Kidney epithelial cell (primary cell): ENCODE data around the gene RPS14. TPM values are rescaled to one million over a fixed set of nuclear protein-coding genes. Genes with fewer than 3 reads are reported as not detected.
A peak's percentile ranks its signal among the peaks of the same experiment; 100 is the strongest.

Experiments used
- DNase-seq: peaks from one replicate; pipeline ENCODE4 v3.0.0-alpha.2; 2010; ENCODE audit warnings: low read depth
- H3K27me3 ChIP-seq: 2 replicates; pipeline ENCODE4 v1.6.0; 2011; ENCODE audit warnings: low read length; ENCODE audit not compliant: control insufficient read depth, insufficient read depth
- H3K36me3 ChIP-seq: 2 replicates; pipeline ENCODE4 v1.5.1; 2011; ENCODE audit warnings: low read length; ENCODE audit not compliant: control insufficient read depth, insufficient read depth
- H3K4me3 ChIP-seq: 2 replicates; pipeline ENCODE4 v1.5.1; 2011; ENCODE audit warnings: low read depth, mild to moderate bottlenecking, control low read depth, low read length
- CTCF ChIP-seq: IDR thresholded peaks from 2 replicates; pipeline ENCODE4 v1.5.1; 2011; ENCODE audit warnings: mild to moderate bottlenecking, moderate library complexity, low read length, control low read depth, inconsistent platforms; ENCODE audit not compliant: insufficient read depth, poor library complexity, severe bottlenecking
- total RNA-seq: library from RNA; depleted of rRNA; stranded (reverse); fragments of >200 nt; gene quantifications from 2 replicates; pipeline ENCODE4 v1.2.3, GENCODE V29; 2015

Gene RPS14
- total RNA-seq, 1 donor from 2014 or later = 3,855 TPM

- DNase-seq = no peak
- no peak for TF ChIP-seq CTCF
- Histone ChIP-seq H3K4me3 (no peak overlapping the region), H3K36me3 (peaks cover under 1% of the 10 kb centered on the region), H3K27me3 (no peaks in the 10 kb centered on the region)
Measured at GRCh38 chr5:150451594-150451993, 2.1 kb upstream of the RPS14 start.

GRCh38 chr5:150448952-150449516 is 505 bp downstream of the RPS14 start:
- H3K4me3 ChIP-seq = peak overlapping the region; percentile 81
- TF ChIP-seq CTCF = no peak
- no peak for DNase-seq
- H3K36me3 ChIP-seq = peaks cover 6% of the 10 kb centered on the region
- no peaks in the 10 kb centered on the region for H3K27me3 ChIP-seq

DNA sequence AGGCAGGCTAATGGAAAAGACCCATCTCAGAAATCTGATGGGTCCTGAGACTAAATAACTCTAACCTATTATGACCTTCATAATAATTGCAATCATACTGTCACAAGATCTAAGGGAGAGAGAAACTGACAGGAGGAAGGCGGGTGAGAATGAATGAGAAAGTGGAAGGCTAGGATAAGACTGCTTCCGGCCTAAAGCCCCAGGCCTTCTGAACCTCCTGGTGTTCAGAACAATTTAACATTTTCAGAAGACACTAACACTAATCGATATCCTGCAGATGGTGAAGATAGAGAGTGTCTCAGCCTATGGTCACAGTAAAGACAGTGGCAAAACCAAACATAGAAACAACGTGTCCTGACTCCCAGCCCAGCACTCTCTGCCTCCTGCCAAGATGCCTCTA is 1.2 kb downstream of the RPS14 start:
- TF ChIP-seq CTCF = no peak
- DNase-seq = no peak
- H3K36me3 ChIP-seq = peaks cover 9% of the 10 kb centered on the region
- no peaks in the 10 kb centered on the region for H3K27me3 ChIP-seq
- H3K4me3 ChIP-seq = peak overlapping the region; percentile 81

GRCh38 chr5:150447188-150447587 is 2.4 kb downstream of the RPS14 start:
- Histone ChIP-seq H3K36me3 (peaks cover 9% of the 10 kb centered on the region), H3K27me3 (no peaks in the 10 kb centered on the region), H3K4me3 (no peak overlapping the region)
- TF ChIP-seq CTCF = no peak
- no peak for DNase-seq

DNA sequence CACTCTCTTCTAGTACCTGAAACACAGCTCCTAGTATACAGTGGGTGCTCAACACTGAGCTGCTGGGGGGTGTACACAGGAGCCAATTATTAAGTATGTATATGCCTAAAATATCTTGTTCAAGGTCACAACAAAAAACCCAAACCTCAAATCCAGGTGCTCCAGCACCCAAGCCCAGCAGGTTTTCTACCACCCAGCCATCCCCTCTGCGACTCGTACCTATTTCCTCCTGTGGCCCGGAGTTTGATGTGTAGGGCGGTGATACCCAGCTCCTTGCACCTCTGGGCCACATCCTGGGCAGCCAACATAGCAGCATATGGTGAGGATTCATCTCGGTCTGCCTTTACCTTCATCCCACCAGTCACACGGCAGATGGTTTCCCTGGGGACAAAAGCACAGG is 3.0 kb downstream of the RPS14 start:
- no peak overlapping the region for H3K4me3 ChIP-seq
- TF ChIP-seq CTCF = no peak
- DNase-seq = no peak
- H3K27me3 ChIP-seq = no peaks in the 10 kb centered on the region
- H3K36me3 ChIP-seq = peaks cover 9% of the 10 kb centered on the region

GRCh38 chr5:150446088-150446487 is 3.5 kb downstream of the RPS14 start:
- DNase-seq = no peak
- no peak for TF ChIP-seq CTCF
- Histone ChIP-seq H3K27me3 (no peaks in the 10 kb centered on the region), H3K4me3 (no peak overlapping the region), H3K36me3 (peaks cover 9% of the 10 kb centered on the region)
